ENCODE data around the gene NFKBIB.
"Not testable (repeated sequence)": the region's sequence is repeated elsewhere in the genome, so short reads cannot be mapped to it uniquely, and the experiment has no call there.

The NFKBIB gene

GRCh38 chr19:38899447-38900201 lies at the start of gene NFKBIB, which contains the start of gene SIRT2:
NFKBIB (plus strand) TSS chr19:38899969; CDS start chr19:38900033, 64 bp downstream.
SIRT2 (minus strand) TSS chr19:38899618; CDS start chr19:38899521, 97 bp downstream.
- peak; percentile 99 for DNase-seq (ENCODE audit: low read depth, low spot score)

- no peak for DNase-seq (ENCODE audit: low read depth, low spot score)
Observed at GRCh38 chr19:38850436-38850975, 49.3 kb upstream of the NFKBIB start.

- DNase-seq (ENCODE audit: low read depth, low spot score): no peak
Observed at GRCh38 chr19:38850976-38851621, 48.7 kb upstream of the NFKBIB start.

GRCh38 chr19:38851622-38852230 lies 48.0 kb upstream of the NFKBIB start:
- DNase-seq (ENCODE audit: low read depth, low spot score): peak; percentile 82

GRCh38 chr19:38852231-38853044 lies 47.3 kb upstream of the NFKBIB start:
- no peak for DNase-seq (ENCODE audit: low read depth, low spot score)

- no peak for DNase-seq (ENCODE audit: low read depth, low spot score)
Observed at GRCh38 chr19:38853214-38853613, 46.6 kb upstream of the NFKBIB start.

- DNase-seq (ENCODE audit: low read depth, low spot score): not testable (repeated sequence)
Observed at GRCh38 chr19:38854961-38855360, 44.8 kb upstream of the NFKBIB start.

GRCh38 chr19:38855751-38856150 lies 44.0 kb upstream of the NFKBIB start:
- DNase-seq (ENCODE audit: low read depth, low spot score): not testable (repeated sequence)

- DNase-seq (ENCODE audit: low read depth, low spot score): no peak
Observed at GRCh38 chr19:38856813-38857212, 43.0 kb upstream of the NFKBIB start.

GRCh38 chr19:38859631-38860204 lies 40.1 kb upstream of the NFKBIB start:
- DNase-seq (ENCODE audit: low read depth, low spot score): not testable (repeated sequence)

- DNase-seq (ENCODE audit: low read depth, low spot score): no peak
Observed at GRCh38 chr19:38861368-38861767, 38.4 kb upstream of the NFKBIB start.

- no peak for DNase-seq (ENCODE audit: low read depth, low spot score)
Observed at GRCh38 chr19:38862321-38863059, 37.3 kb upstream of the NFKBIB start.

GRCh38 chr19:38867171-38867780 lies 32.5 kb upstream of the NFKBIB start:
- DNase-seq (ENCODE audit: low read depth, low spot score): no peak

GRCh38 chr19:38868551-38868950 lies 31.2 kb upstream of the NFKBIB start:
- no peak for DNase-seq (ENCODE audit: low read depth, low spot score)

GRCh38 chr19:38869160-38869835 lies 30.5 kb upstream of the NFKBIB start:
- DNase-seq (ENCODE audit: low read depth, low spot score): no peak

- no peak for DNase-seq (ENCODE audit: low read depth, low spot score)
Observed at GRCh38 chr19:38869836-38870607, 29.7 kb upstream of the NFKBIB start.

GRCh38 chr19:38870612-38871011 lies 29.2 kb upstream of the NFKBIB start:
- no peak for DNase-seq (ENCODE audit: low read depth, low spot score)

GRCh38 chr19:38873400-38873799 lies 26.4 kb upstream of the NFKBIB start:
- DNase-seq (ENCODE audit: low read depth, low spot score): not testable (repeated sequence)

Data from smooth muscle cell of the brain vasculature (primary cell).